ENCODE results near the gene TRIP4.

TRIP4 gene

DNA sequence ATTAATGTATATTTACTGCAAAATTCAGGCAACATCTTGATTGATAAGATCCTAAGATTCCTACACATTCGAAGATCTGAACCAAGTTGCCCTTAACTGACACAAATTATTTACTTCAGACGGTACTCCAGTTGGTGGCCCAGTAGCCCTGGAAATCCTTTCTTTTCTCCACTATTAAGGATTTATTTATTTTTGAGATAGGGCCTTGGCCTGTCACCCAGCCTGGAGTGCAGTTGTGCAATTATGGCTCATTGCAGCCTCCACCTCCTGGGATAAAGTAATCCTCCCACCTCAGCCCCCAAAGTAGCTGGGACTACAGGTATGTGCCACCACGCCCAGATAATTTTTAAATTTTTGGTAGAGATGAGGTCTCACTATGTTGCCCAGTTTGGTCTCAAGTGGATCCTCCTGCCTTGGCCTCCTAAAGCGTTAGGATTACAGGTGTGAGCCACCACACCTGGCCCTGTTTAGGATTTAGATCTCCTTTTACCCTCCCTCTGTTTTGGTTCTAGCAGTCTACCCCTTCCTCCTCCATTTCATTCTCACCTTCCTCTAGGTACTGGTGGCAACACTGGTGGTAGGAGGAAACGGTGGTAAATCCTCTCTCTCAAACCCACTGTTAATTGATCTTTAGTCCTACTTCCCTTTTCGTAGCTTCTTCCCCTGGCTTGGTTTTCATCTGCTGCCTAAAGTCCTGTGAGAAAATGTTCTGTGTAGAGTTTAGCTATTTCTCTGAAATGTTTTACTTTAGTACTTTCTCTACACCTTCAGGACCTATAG, 60.1 kb downstream of the TRIP4 start:
- DNase-seq (ENCODE audit: low spot score) = no peak

DNA sequence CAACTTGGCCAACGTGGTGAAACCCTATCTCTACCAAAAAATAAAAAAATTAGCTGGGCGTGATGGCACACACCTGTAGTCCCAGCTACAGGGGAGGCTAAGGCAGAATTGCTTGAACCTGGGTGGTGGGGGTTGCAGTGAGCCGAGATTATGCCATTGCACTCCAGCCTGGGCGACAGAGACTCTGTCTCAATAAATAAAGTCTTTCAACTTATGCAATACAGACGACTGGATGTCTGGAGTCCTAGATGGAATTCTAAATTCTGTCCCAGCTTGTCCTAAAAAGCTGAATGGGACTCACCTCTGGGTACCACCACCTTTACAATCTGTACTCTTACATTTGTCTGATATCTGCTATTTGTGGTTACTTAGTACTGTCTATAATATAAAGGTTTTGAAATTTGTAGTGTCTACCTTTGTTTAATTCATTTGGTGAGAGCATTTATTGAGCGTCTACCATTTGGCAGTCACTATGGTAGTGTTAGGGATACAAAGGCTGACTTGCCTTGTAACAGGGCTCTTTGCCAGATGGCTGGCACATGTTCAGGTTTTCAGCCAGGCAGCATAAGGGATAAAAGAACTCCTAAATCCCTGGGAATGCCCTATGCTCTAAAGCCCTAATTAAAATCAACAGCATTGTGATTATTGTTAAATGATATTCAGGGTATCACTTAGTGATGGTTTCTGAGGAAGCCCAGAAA, 65.5 kb downstream of the TRIP4 start:
- no peak for DNase-seq (ENCODE audit: low spot score)

DNA sequence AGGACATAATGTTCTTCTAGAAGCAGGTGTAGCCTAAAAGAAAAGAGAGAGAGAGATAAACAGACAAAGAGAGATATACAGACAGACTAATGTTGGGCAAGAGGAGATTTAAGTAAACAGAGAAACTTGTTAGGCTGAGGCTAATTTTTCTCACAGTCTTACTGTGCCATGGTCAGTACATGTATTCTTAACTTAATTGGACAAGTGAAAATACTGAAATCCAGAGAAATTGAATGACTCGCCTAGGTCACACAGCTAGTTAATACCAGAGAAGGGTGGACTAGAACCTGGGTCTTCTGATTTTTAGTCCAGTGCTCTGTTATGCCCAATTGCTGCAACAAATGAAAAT, 66.0 kb downstream of the TRIP4 start:
- DNase-seq (ENCODE audit: low spot score) = no peak

- DNase-seq (ENCODE audit: low spot score) = no peak
Measured at GRCh38 chr15:64454282-64454681, 66.6 kb downstream of the TRIP4 start.

DNA sequence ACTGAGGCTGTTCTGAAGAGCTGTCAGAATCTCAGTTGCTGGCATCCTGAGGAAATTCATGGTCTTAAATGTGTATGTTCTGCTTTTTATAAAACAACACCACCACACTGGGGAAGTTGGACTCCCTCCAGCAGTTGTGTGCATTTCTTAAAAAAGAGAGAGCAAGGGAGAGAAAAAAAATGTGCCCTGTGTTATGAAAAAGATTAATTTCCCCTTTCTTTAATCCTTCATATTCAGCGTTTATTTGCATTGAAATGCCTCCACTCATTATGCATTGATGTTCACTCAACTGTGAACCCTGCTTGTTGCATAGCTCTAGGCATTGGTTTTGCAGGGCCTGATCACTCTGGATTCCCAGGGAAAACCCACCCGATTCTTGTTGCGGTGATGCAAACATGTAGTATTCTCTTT, 68.3 kb downstream of the TRIP4 start:
- DNase-seq (ENCODE audit: low spot score) = no peak

DNA sequence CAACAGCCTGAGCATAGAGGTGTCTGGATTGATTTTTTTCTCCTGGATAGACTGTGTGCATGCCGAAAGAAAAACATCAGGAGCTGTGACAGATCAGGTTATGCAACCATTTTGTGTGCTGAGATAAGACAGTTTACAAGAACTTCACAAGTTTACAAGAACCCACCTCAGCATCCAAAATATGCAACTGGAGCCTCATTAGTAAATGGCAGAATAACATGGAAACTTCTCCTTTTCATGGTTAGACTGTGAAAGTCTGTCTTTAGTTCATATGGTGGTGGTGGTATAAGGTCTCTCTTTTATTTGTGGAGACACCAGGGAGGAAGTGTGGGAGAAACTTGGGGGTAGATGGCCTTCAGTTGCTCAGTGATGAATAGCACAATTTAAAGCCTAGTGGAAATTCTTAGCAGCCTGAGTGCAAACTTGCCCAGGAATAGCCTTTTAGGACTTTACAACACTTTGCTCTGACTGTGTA, 69.0 kb downstream of the TRIP4 start:
- DNase-seq (ENCODE audit: low spot score) = no peak

GRCh38 chr15:64459066-64459781, 71.6 kb downstream of the TRIP4 start:
- DNase-seq (ENCODE audit: low spot score) = no peak

DNA sequence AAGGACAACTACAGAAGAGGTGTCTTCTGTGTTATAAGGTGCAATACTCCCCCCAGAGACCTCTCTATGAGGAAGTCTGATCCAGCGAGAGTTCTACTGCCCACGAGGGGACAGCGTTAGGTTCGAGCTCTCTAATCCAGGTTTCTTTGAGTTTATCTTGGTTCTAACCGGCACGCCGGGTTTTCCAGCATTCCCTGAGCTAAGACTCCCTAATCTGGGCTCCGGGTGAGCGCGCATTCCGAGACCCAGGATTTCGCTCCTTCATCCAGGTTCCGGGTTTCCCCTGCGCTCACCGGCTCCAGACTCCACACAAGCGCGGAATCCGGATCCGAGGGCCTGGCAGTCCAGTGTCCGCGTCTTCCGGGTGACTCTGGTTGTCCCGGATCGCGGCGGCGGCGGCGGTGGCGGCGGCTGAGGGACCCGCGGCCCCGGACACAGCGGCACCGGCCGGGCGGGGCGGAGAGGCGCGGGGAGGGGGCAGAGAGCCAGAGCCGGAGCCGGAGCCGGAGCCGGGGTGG, 72.6 kb downstream of the TRIP4 start, which contains the start of gene ZNF609:
TSS of gene ZNF609 (plus strand) at position 373 of the 518 bp plus-strand sequence. CDS start 38,842 bp downstream, outside the sequence.
- peak; percentile 97 for DNase-seq (ENCODE audit: low spot score)

- DNase-seq (ENCODE audit: low spot score) = peak; percentile 83
Measured at GRCh38 chr15:64460724-64461720, 73.4 kb downstream of the TRIP4 start.

DNA sequence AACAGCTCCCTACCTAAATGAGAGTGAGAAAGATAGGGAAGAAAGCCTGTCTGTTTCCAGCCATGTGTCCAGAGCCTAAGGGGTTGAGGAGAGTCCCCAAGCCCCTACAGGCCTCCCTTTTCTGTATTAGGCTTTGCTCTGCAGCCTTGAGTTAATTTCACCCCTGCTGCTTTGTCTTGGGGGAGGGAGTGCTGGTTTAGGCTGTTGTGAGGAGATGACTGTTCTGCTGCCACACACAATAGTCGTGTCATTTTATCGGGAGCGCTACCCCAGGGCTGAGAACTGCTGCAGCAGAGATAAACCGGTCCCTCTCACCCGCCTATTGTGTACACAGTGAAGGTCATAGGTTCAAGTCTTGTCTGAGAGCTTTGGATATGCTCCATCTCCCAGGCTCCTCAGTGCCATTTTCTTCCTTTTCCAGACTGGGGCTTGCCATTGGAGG, 74.1 kb downstream of the TRIP4 start:
- peak; percentile 35 for DNase-seq (ENCODE audit: low spot score)

GRCh38 chr15:64462492-64462891, 74.9 kb downstream of the TRIP4 start:
- no peak for DNase-seq (ENCODE audit: low spot score)

DNA sequence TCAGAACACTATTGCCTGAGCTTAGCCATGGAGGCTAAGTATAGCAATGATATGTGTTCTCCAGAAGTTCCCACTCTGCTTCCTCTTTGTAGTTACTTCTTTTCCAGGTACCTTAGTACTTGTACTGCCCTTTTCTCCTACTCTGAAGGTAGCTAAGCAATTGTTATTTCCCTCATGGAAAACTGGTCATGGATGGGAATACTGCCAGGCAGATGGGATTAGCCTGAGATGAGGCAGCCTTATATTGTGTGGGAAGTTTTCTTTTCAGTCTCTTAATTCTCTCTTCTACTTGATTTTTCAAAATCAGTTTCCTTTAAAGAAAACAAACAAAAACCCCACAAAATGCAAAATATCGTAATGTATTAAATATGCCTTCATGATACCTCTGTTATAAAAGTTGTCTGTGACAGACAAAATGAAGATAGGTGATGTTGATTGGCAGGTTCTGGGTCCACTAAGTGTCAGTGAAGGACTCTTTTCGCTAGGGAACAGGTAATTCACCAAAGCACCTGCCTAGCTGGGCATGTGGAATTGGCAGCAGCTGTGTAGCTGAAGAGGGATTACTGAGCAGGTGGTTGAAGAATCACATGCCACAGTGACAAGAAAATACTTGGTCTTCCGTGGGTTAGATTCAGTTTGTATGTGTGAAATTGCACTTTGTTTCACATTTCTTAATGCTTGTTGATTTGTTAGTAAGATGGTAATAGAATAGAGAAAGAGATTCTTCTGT, 76.8 kb downstream of the TRIP4 start:
- DNase-seq (ENCODE audit: low spot score) = peak; percentile 26

GRCh38 chr15:64466408-64467141, 78.9 kb downstream of the TRIP4 start:
- DNase-seq (ENCODE audit: low spot score) = no peak

GRCh38 chr15:64472161-64472560, 84.5 kb downstream of the TRIP4 start:
- DNase-seq (ENCODE audit: low spot score) = no peak

DNA sequence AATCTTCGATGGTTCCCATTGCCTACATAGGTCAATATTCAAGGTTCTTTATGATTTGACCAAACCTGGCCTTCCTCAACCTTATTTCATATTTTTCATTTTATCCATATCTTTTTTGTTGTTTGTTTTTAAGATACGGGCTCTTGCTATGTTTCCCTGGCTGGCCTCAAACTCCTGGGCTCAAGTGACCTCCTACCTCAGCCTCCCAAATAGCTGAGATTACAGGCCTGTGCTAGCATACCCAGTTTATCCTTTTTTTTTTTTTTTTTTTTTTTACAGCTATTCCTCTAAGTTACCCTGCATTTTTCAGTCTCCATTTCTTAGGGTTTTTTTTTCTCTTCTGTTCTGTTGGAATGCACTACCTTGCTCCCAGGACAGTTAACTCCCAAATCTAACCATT, 87.2 kb downstream of the TRIP4 start:
- no peak for DNase-seq (ENCODE audit: low spot score)

DNA sequence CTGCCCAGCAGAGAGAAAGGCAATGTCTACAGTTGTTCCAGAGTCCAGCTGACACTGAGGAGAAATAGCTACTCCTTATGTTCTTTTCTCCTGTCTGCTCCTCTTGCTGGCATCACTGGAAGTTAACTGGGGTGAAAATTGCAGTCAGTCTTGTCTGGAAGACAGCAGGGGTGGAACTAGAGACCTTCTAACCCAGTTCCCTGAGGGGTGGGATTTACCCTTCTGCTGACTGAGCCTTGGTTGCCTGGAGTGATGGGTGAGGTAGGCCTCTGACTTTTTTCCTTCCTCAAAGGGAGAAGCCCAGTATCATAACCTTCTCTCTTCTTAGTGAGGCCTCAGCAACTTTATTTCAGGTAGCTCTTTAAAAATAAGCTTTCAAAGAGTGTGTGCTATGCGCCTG, 88.9 kb downstream of the TRIP4 start:
- no peak for DNase-seq (ENCODE audit: low spot score)

- no peak for DNase-seq (ENCODE audit: low spot score)
Measured at GRCh38 chr15:64478863-64479262, 91.2 kb downstream of the TRIP4 start.

DNA sequence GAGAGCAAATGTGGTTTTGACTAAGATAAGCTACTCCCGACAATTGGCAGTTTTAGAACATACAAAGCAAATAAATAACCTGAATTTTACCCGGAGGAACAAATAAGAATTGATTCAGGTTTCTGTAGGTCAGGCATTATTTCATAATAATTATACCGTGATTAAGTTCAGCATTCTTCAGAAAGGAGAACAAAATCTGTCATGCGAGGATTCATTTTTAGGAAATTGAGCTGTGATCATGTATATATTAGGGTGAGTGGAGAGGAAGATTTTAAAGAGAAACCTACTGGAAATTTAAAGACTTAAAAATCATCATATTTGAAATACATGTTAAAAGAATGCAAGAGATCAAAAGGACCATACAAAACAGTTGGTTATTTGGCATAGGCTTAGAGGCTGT, 93.3 kb downstream of the TRIP4 start:
- no peak for DNase-seq (ENCODE audit: low spot score)

- no peak for DNase-seq (ENCODE audit: low spot score)
Measured at GRCh38 chr15:64483749-64484148, 96.1 kb downstream of the TRIP4 start.

DNA sequence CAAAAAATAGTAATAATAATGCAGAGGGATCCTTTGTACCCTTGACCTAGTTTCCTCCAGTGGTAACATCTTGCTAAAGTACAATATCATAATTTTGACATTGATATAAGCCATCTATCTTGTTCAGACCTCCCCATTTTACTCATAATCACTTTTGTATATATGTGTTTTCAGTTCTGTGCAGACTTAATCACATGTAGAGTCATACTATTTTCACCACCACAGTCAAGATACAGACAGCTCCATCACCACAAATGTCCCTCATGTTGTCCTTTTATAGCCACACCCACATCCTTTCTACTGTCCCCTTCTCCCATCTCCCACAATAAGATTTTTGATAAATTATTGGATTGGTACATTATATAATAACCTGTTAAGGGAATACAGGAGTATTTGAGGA, 98.2 kb downstream of the TRIP4 start:
- DNase-seq (ENCODE audit: low spot score) = no peak
